Measurements from ENCODE around the gene PPIF.

GRCh38 chr10:79354615-79355014, 7.3 kb downstream of the PPIF start:
- no peak for TF ChIP-seq EP300 (IDR thresholded peaks at IDR 0.05)
- TF ChIP-seq CTCF (IDR thresholded peaks at IDR 0.05), result no peak
- TF ChIP-seq POLR2AphosphoS5 (IDR thresholded peaks at IDR 0.05), result no peak
